PC-3 (cell line): ENCODE data around the gene SPTAN1. TPM values are rescaled to one million over a fixed set of nuclear protein-coding genes. Genes with fewer than 3 reads are reported as not detected.

Experiments used
- ATAC-seq: fragments of 200-7000 bp; cut with Tn5 transposase; 2 replicates; pipeline ENCODE4 v1.9.1; 2020; ENCODE audit warnings: mild to moderate bottlenecking, moderate library complexity
- BruUV-seq: library from RNA; stranded (reverse); fragments of 400-500 nt; replicated peaks from 2 replicates; lab custom pipeline; 2021; lab: Mats Ljungman, UMichigan
- CTCF ChIA-PET: fragments of 300-600 bp; sonication (Branson Sonifier 250); formaldehyde crosslinking; loops from one replicate; lab custom pipeline; 2022; ENCODE audit warnings: antibody characterized with exemption; lab: Charles Lee
- POLR2A ChIA-PET: fragments of 300-600 bp; sonication (Branson Sonifier 250); formaldehyde crosslinking; loops from one replicate; lab custom pipeline; 2022; ENCODE audit warnings: antibody characterized with exemption; ENCODE audit not compliant: unreplicated experiment; lab: Charles Lee
- DNase-seq: peaks from one replicate; pipeline ENCODE4 v3.0.0-alpha.2; 2015
- H2AFZ ChIP-seq: fragments of 300-600 bp; sonication (generic); 2 replicates; pipeline ENCODE4 v1.6.0; 2016; ENCODE audit warnings: antibody characterized with exemption, low read length
- H3F3A ChIP-seq: fragments of 300-600 bp; sonication (generic); one replicate; pipeline ENCODE4 v1.6.0; 2017; ENCODE audit warnings: antibody characterized with exemption, low read length, control low read depth, mild to moderate bottlenecking; ENCODE audit not compliant: unreplicated experiment
- H3K27ac ChIP-seq: fragments of 300-600 bp; sonication (generic); 2 replicates; pipeline ENCODE4 v1.5.1; 2016; ENCODE audit warnings: mild to moderate bottlenecking, low read length
- H3K27me3 ChIP-seq: fragments of 300-600 bp; sonication (generic); 2 replicates; pipeline ENCODE4 v1.6.1; 2016; ENCODE audit warnings: low read length, mixed read lengths
- H3K36me3 ChIP-seq: fragments of 300-600 bp; sonication (generic); 2 replicates; pipeline ENCODE4 v1.6.1; 2016; ENCODE audit warnings: low read depth, mixed run types, low read length, mixed read lengths
- H3K4me1 ChIP-seq: fragments of 300-600 bp; sonication (generic); 2 replicates; pipeline ENCODE4 v1.5.1; 2016; ENCODE audit warnings: low read length; ENCODE audit not compliant: insufficient read depth
- H3K4me2 ChIP-seq: fragments of 300-600 bp; sonication (generic); 2 replicates; pipeline ENCODE4 v1.6.0; 2016; ENCODE audit warnings: low read length
- H3K4me3 ChIP-seq: fragments of 300-600 bp; sonication (generic); 2 replicates; pipeline ENCODE4 v1.5.1; 2016; ENCODE audit warnings: mild to moderate bottlenecking, low read length, mixed read lengths
- H3K79me2 ChIP-seq: fragments of 300-600 bp; sonication (generic); 2 replicates; pipeline ENCODE4 v1.6.1; 2017; ENCODE audit warnings: low read length, mixed read lengths
- H3K9ac ChIP-seq: fragments of 300-600 bp; sonication (generic); 2 replicates; pipeline ENCODE4 v1.6.0; 2016; ENCODE audit warnings: mild to moderate bottlenecking, low read length
- H3K9me2 ChIP-seq: fragments of 300-600 bp; sonication (generic); replicated peaks from 2 replicates; pipeline ENCODE4 v1.6.1; 2016; ENCODE audit warnings: mixed run types, low read length, mixed read lengths
- H3K9me3 ChIP-seq: fragments of 300-600 bp; sonication (generic); 2 replicates; pipeline ENCODE4 v1.6.1; 2016; ENCODE audit warnings: low read length, mixed read lengths
- H4K20me1 ChIP-seq: fragments of 300-600 bp; sonication (generic); 2 replicates; pipeline ENCODE4 v1.6.1; 2016; ENCODE audit warnings: low read length, mixed read lengths
- CTCF ChIP-seq: fragments of 300-600 bp; sonication (generic); conservative IDR thresholded peaks from 2 replicates; pipeline ENCODE4 v1.5.1; 2017; ENCODE audit warnings: antibody characterized with exemption, low read depth, mild to moderate bottlenecking, low read length
- EZH2 ChIP-seq: fragments of 300-600 bp; sonication (generic); IDR thresholded peaks from one replicate; pipeline ENCODE4 v1.6.1; 2017; ENCODE audit warnings: antibody characterized with exemption, mild to moderate bottlenecking, low read length; ENCODE audit not compliant: unreplicated experiment
- EZH2phosphoT487 ChIP-seq: fragments of 300-600 bp; sonication (generic); IDR thresholded peaks from 2 replicates; pipeline ENCODE4 v1.6.1; 2018; ENCODE audit warnings: mild to moderate bottlenecking, antibody characterized with exemption, low read length, borderline replicate concordance
- intact Hi-C: fragments of 100-400 bp; cut with micrococcal nuclease; formaldehyde crosslinking; loops from 2 replicates; pipeline ENCODE4 v1.9.0; 2023
- total RNA-seq: library from RNA; depleted of rRNA; stranded (reverse); fragments of >200 nt; gene quantifications from 2 replicates; pipeline ENCODE4 v1.2.3, GENCODE V29; 2014

The SPTAN1 gene
- total RNA-seq, 1 experiment from 2014 or later, result 221 TPM

DNA sequence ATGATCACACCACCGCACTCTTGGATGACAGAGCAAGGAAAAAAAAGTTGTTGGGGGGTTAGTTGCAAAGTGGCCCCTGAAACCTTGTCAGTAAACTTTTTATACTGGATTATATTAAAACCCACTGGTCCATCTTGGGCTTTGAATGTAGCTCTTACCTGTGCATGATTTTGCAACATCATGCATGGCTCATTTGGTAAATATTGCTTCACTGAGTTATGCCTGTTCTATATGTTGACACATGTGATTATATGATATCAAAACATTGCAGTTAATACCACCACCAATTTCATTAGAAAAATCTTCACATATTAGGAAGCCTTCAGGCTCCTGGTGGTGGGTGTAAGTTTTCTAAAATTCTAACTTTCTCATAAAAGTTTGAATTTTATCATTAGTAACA lies 62.3 kb downstream of the SPTAN1 start:
- Histone ChIP-seq H3K27me3 (no peaks in the 10 kb centered on the region), H3K4me1 (no peaks in the 10 kb centered on the region), H4K20me1 (no peaks in the 10 kb centered on the region), H3K9ac (no peak overlapping the region), H3K4me2 (no peak overlapping the region), H3K9me3 (no peaks in the 10 kb centered on the region), H3K36me3 (peaks cover 52% of the 10 kb centered on the region), H3K27ac (no peak overlapping the region), H3F3A (no peaks in the 10 kb centered on the region), H3K4me3 (no peak overlapping the region), H3K79me2 (no peaks in the 10 kb centered on the region), H2AFZ (no peak overlapping the region), H3K9me2 (no peaks in the 10 kb centered on the region)
- ChIA-PET POLR2A (no interaction called here), CTCF (no interaction called here)
- TF ChIP-seq EZH2 (no peak), CTCF (no peak), EZH2phosphoT487 (no peak)
- peak; percentile 35 for DNase-seq
- no peak for ATAC-seq
- intact Hi-C loops, result no loop called here
- no TSS peak for BruUV-seq

- no TSS peak for BruUV-seq
- Histone ChIP-seq H4K20me1 (no peaks in the 10 kb centered on the region), H3K4me3 (no peak overlapping the region), H3F3A (no peaks in the 10 kb centered on the region), H3K4me1 (no peaks in the 10 kb centered on the region), H3K27me3 (no peaks in the 10 kb centered on the region), H2AFZ (no peak overlapping the region), H3K9ac (no peak overlapping the region), H3K36me3 (peaks cover 45% of the 10 kb centered on the region), H3K9me2 (no peaks in the 10 kb centered on the region), H3K4me2 (no peak overlapping the region), H3K9me3 (no peaks in the 10 kb centered on the region), H3K79me2 (no peaks in the 10 kb centered on the region), H3K27ac (no peak overlapping the region)
- ATAC-seq (no peak), DNase-seq (no peak)
- POLR2A ChIA-PET, result no interaction called here
- intact Hi-C loops, result no loop called here
- CTCF ChIA-PET, result no interaction called here
- TF ChIP-seq EZH2phosphoT487 (no peak), CTCF (no peak), EZH2 (no peak)
These were observed 63.2 kb downstream of the SPTAN1 start for GRCh38 chr9:128615571-128615970.

DNA sequence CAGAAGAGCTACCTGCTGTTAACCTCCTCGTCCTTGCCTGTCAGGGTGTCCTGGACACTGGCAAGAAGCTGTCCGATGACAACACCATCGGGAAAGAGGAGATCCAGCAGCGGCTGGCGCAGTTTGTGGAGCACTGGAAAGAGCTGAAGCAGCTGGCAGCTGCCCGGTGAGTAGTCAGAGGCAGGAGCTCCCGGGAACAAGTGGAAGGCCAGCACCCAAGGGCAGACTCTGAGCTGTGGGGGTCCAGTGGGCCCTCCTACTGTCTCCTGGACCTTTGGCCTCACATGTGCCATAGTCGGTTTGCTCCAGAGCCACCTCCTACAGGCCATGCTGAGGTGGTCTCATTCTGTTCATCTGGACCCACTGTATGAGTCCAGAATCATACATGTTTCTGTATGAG lies 65.6 kb downstream of the SPTAN1 start:
- no peak overlapping the region for H3K27ac ChIP-seq
- no peaks in the 10 kb centered on the region for H3K4me1 ChIP-seq
- BruUV-seq, result no TSS peak
- ChIA-PET CTCF (no interaction called here), POLR2A (no interaction called here)
- no peaks in the 10 kb centered on the region for H3F3A ChIP-seq
- no peak overlapping the region for H3K9ac ChIP-seq
- no peak for ATAC-seq
- TF ChIP-seq EZH2 (no peak), EZH2phosphoT487 (no peak), CTCF (no peak)
- H2AFZ ChIP-seq, result no peak overlapping the region
- peaks cover 46% of the 10 kb centered on the region; the same call in 1 of the 2 replicates for H3K36me3 ChIP-seq
- no peak overlapping the region for H3K4me2 ChIP-seq
- no peaks in the 10 kb centered on the region for H3K27me3 ChIP-seq
- H3K9me2 ChIP-seq, result no peaks in the 10 kb centered on the region
- no peaks in the 10 kb centered on the region for H3K9me3 ChIP-seq
- intact Hi-C loops, result no loop called here
- H3K4me3 ChIP-seq, result no peak overlapping the region
- no peaks in the 10 kb centered on the region for H3K79me2 ChIP-seq
- no peaks in the 10 kb centered on the region for H4K20me1 ChIP-seq
- DNase-seq, result no peak
